Suppressor macrophage treated with lipopolysaccharide for 1 hour (primary cell): ENCODE results near the gene RELL2.

Experiments
- DNase-seq, 3 donors: peaks; one replicate each; pipeline ENCODE4 v3.0.0-alpha.2; 2020 to 2022

RELL2 gene

GRCh38 chr5:141650851-141651727 is 14.3 kb downstream of the RELL2 start, which contains the start of gene FCHSD1:
Gene FCHSD1, minus strand, starts transcription at chr5:141651418. Its CDS starts 50 bp downstream, at chr5:141651368.
- DNase-seq = peak; percentile 85 to 95 (median 92)

GRCh38 chr5:141651728-141652105 is 14.9 kb downstream of the RELL2 start:
- no peak for DNase-seq

GRCh38 chr5:141654298-141654697 is 17.5 kb downstream of the RELL2 start:
- no peak for DNase-seq

- DNase-seq = no peak
Observed at GRCh38 chr5:141655020-141655419, 18.2 kb downstream of the RELL2 start.

GRCh38 chr5:141656396-141656795 is 19.6 kb downstream of the RELL2 start:
- no peak for DNase-seq

- no peak for DNase-seq
Observed at GRCh38 chr5:141657404-141657803, 20.6 kb downstream of the RELL2 start.

- DNase-seq = peak; percentile 46 to 73 (median 71)
Observed at GRCh38 chr5:141657937-141658545, 21.2 kb downstream of the RELL2 start.

GRCh38 chr5:141662028-141662427 is 25.2 kb downstream of the RELL2 start:
- no peak for DNase-seq

- no peak for DNase-seq
Observed at GRCh38 chr5:141663506-141663905, 26.7 kb downstream of the RELL2 start.

- peak; percentile 80 to 85 (median 85) for DNase-seq
Observed at GRCh38 chr5:141664733-141665461, 28.1 kb downstream of the RELL2 start.

GRCh38 chr5:141665995-141666940 is 29.5 kb downstream of the RELL2 start:
- DNase-seq = no peak

GRCh38 chr5:141668601-141669265 is 31.9 kb downstream of the RELL2 start:
- DNase-seq = peak; percentile 31 to 46 (median 32)

GRCh38 chr5:141669520-141669919 is 32.7 kb downstream of the RELL2 start:
- DNase-seq = peak in 2 of 3 donors; percentile 27 to 43

GRCh38 chr5:141672071-141672840 is 35.5 kb downstream of the RELL2 start:
- DNase-seq = no peak

GRCh38 chr5:141672841-141673813 is 36.3 kb downstream of the RELL2 start:
- DNase-seq = peak in 2 of 3 donors; percentile 55 to 68

- no peak for DNase-seq
Observed at GRCh38 chr5:141674747-141675146, 38.0 kb downstream of the RELL2 start.

- no peak for DNase-seq
Observed at GRCh38 chr5:141675672-141676071, 38.9 kb downstream of the RELL2 start.

GRCh38 chr5:141677415-141677814 is 40.6 kb downstream of the RELL2 start:
- DNase-seq = no peak

- no peak for DNase-seq
Observed at GRCh38 chr5:141680178-141680577, 43.4 kb downstream of the RELL2 start.
